ENCODE results near the gene CMYA5. TPM values are rescaled to one million over a fixed set of nuclear protein-coding genes. Genes with fewer than 3 reads are reported as not detected.

Gene CMYA5
- total and polyA plus RNA-seq, 9 donors: 13.7 to 65.6 (median 41.5) TPM

DNA sequence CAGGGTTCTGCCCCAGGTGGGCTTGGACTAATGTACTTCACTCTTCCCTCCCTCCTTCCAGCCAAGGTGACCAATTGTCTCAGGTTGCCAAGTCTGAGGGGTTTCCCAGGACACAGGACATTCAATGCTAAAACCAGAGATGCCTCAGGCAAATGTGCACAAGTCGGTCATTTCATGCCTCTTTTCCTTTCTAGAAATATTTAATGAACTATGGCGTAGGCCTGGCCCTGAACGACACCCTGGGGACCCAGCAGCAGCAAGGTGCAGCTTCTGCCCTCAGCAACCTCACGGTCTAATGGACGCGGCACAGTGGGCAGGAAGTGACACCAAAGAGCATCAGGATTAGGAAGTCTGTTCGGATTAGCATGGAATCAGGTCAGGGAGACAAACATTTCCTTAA lies 153.4 kb downstream of the CMYA5 start:
- TF ChIP-seq EP300 (IDR thresholded peaks at IDR 0.05) (no peak), POLR2A (IDR thresholded peaks at IDR 0.05) (no peak)
- TF ChIP-seq, protein P1, sequence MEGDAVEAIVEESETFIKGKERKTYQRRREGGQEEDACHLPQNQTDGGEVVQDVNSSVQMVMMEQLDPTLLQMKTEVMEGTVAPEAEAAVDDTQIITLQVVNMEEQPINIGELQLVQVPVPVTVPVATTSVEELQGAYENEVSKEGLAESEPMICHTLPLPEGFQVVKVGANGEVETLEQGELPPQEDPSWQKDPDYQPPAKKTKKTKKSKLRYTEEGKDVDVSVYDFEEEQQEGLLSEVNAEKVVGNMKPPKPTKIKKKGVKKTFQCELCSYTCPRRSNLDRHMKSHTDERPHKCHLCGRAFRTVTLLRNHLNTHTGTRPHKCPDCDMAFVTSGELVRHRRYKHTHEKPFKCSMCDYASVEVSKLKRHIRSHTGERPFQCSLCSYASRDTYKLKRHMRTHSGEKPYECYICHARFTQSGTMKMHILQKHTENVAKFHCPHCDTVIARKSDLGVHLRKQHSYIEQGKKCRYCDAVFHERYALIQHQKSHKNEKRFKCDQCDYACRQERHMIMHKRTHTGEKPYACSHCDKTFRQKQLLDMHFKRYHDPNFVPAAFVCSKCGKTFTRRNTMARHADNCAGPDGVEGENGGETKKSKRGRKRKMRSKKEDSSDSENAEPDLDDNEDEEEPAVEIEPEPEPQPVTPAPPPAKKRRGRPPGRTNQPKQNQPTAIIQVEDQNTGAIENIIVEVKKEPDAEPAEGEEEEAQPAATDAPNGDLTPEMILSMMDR (IDR thresholded peaks at IDR 0.05): no peak
- H3K27me3 ChIP-seq: no peaks in the 10 kb centered on the region
- H3K4me1 ChIP-seq (ENCODE audit: insufficient read depth): no peaks in the 10 kb centered on the region
- WGBS, 3 donors: 59 to 62% (median 60%) methylated on average over 7 of the region's 7 CpGs
- intact Hi-C loops (cut with DNase I): no loop called here
- no peak overlapping the region for H3K4me3 ChIP-seq
- no peaks in the 10 kb centered on the region for H3K36me3 ChIP-seq
- H3K9me3 ChIP-seq: no peaks in the 10 kb centered on the region
- no peak overlapping the region for H3K27ac ChIP-seq
- DNase-seq: no peak

DNA sequence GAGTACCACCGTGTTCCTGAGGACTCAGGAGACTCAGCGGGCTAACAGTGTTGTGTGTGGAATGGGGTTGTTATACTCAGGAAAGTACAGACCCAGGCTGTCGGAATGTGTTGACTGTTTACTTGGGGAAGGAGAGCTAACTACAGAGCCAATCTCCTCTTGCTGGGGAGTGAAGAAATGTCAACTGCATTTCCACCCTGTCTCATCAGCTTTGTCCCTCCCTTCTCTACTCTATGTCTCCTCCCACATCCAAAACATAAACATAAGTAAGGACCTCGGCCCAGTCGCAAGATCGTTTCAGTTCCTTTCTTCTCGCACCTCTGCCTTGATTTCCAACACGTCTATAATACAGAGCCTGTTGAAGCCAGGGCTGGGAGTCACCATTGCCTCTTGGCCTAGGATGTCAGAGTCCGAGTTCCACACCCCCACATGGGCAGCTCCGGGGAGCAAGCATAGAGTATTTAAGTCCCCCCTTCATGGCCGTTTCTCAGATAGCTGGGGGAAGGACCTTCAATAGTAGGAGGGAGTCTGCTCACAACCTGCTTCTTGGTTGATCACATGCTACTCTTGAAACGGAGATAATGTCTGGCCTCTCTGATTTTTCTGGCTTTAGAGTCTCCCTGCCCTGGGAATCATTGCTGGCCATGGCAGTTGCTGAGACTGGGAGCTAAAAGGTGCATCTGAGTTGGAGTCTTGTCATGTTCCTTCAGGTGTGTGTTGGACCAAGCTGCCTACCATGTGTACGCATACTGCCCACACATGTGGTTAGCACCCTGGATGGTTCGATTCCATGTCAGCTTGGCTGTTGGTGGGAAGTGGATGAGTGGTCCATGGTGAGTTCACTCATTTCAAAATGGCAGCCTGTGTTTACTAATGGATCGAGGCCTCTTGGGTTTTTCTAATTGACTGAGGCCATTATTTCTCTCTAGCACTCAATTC lies 154.1 kb downstream of the CMYA5 start:
- H3K27me3 ChIP-seq: no peaks in the 10 kb centered on the region
- WGBS, 3 donors: 62 to 72% (median 71%) methylated on average over 15 of the region's 15 CpGs
- H3K9me3 ChIP-seq: no peaks in the 10 kb centered on the region
- no peak overlapping the region for H3K4me3 ChIP-seq
- intact Hi-C loops (cut with DNase I): no loop called here
- no peaks in the 10 kb centered on the region for H3K4me1 ChIP-seq (ENCODE audit: insufficient read depth)
- no peaks in the 10 kb centered on the region for H3K36me3 ChIP-seq
- H3K27ac ChIP-seq: no peak overlapping the region
- TF ChIP-seq, protein P1 (IDR thresholded peaks at IDR 0.05): no peak
- TF ChIP-seq EP300 (IDR thresholded peaks at IDR 0.05) (no peak), POLR2A (IDR thresholded peaks at IDR 0.05) (no peak)
- no peak for DNase-seq

DNA sequence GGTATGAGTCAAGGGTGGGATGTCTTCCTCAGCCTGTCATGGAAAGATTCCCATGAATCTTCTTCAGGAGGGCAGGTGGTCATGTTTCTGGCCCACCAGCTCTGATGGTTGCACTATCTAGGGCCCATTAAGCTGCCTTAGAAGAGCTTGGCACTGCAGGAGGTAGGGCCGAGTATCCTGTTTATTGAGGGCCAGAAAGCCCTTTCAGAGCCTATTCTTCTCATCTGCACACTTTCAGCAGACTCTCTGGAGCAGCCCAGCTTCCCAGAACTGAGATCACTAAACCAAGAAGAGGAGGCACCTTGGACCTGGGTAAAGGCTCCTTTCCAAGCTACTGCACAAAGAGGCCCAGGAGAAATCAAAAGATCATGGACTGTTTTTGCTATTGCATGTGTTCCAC lies 154.9 kb downstream of the CMYA5 start:
- H3K27me3 ChIP-seq: no peaks in the 10 kb centered on the region
- no peak for DNase-seq
- H3K4me1 ChIP-seq (ENCODE audit: insufficient read depth): no peaks in the 10 kb centered on the region
- intact Hi-C loops (cut with DNase I): no loop called here
- H3K36me3 ChIP-seq: no peaks in the 10 kb centered on the region
- H3K4me3 ChIP-seq: no peak overlapping the region
- 88 to 93% (median 89%) methylated on average over 1 of the region's 1 CpG for WGBS, 3 donors
- H3K9me3 ChIP-seq: no peaks in the 10 kb centered on the region
- no peak overlapping the region for H3K27ac ChIP-seq
- TF ChIP-seq EP300 (IDR thresholded peaks at IDR 0.05) (no peak), POLR2A (IDR thresholded peaks at IDR 0.05) (no peak)
- TF ChIP-seq, protein P1 (IDR thresholded peaks at IDR 0.05): no peak

DNA sequence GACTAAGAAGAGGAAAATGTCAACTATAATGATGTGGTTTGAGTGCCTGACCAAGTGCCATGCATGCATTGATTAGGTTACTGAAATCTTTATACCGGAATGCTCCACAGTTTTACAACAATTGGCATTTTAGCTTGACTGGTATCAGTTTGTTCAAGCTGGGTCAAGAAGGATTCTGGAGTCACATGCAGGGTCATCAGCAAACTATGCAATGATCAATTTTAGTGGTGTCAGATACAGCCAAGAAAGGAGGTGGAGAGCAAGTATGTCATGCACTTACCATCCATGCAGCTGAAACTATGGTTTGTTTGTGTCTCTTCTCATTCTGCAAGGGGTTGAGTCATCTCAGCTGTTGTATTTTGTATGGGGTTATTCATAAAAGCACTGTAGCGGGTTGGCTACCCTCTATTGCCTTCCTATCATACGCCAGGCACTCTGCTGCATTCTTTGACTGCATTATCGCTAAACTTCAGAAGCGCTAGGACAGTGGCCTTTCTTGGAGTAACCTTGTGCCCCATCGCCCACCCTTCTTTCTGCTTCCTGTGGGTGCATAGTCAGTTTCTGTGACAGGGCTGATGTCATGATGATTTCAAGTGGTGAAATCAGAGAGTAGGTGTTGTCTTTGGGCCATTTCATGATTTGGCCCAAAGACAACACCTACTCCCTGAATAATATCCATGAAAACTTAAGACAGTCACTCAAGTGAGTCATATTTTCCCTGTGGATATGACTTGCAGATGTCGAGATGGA lies 156.0 kb downstream of the CMYA5 start:
- intact Hi-C loops (cut with DNase I): no loop called here
- WGBS, 3 donors: 79 to 93% (median 86%) methylated on average over 7 of the region's 7 CpGs

More for the DNA sequence above, 156.0 kb downstream of the CMYA5 start:
- no peaks in the 10 kb centered on the region for H3K9me3 ChIP-seq
- no peaks in the 10 kb centered on the region for H3K27me3 ChIP-seq
- TF ChIP-seq, protein P1 (IDR thresholded peaks at IDR 0.05): no peak
- TF ChIP-seq EP300 (IDR thresholded peaks at IDR 0.05) (no peak), POLR2A (IDR thresholded peaks at IDR 0.05) (no peak)
- no peaks in the 10 kb centered on the region for H3K36me3 ChIP-seq
- no peak for DNase-seq
- no peaks in the 10 kb centered on the region for H3K4me1 ChIP-seq (ENCODE audit: insufficient read depth)
- no peak overlapping the region for H3K4me3 ChIP-seq
- no peak overlapping the region for H3K27ac ChIP-seq

All from ovary (tissue), 9 donors.